Large intestine (tissue), 3 donors: ENCODE data around the gene IGSF10. TPM values are rescaled to one million over a fixed set of nuclear protein-coding genes. Genes with fewer than 3 reads are reported as not detected.

Experiments
- DNase-seq, 2 donors: peaks; one replicate each; pipeline versions ENCODE4 v3.0.0 to v3.0.0-alpha.2; 2013
- H3K27ac ChIP-seq: one replicate; pipeline ENCODE4 v1.5.1; 2013; ENCODE audit warnings: low read length
- H3K27me3 ChIP-seq: 2 replicates; pipeline ENCODE4 v1.6.1; 2013; ENCODE audit warnings: low read length; ENCODE audit not compliant: control insufficient read depth, insufficient read depth
- H3K36me3 ChIP-seq: 2 replicates; pipeline ENCODE4 v1.6.1; 2013; ENCODE audit warnings: low read length; ENCODE audit not compliant: control insufficient read depth, insufficient read depth
- H3K4me1 ChIP-seq: one replicate; pipeline ENCODE4 v1.6.1; 2013; ENCODE audit warnings: low read length; ENCODE audit not compliant: control insufficient read depth, insufficient read depth
- H3K4me3 ChIP-seq: one replicate; pipeline ENCODE4 v1.5.1; 2013; ENCODE audit warnings: low read length
- H3K9me3 ChIP-seq: one replicate; pipeline ENCODE4 v1.6.1; 2013; ENCODE audit warnings: mild to moderate bottlenecking, low read depth, low read length, moderate library complexity; ENCODE audit not compliant: control insufficient read depth
- WGBS: methylation state at CpG from one replicate; pipeline ENCODE4 v1.1.5; 2013; ENCODE audit warnings: low lambda C conversion rate; ENCODE audit not compliant: insufficient coverage; 5-methylcytosine and 5-hydroxymethylcytosine counted together
- polyA plus RNA-seq: library from polyadenylated mRNA; unstranded; fragments of 120-200 nt; gene quantifications from one replicate; pipeline ENCODE4 v1.2.1, GENCODE V29; 2013

The IGSF10 gene
- polyA plus RNA-seq, 1 donor, result 1.7 TPM

DNA sequence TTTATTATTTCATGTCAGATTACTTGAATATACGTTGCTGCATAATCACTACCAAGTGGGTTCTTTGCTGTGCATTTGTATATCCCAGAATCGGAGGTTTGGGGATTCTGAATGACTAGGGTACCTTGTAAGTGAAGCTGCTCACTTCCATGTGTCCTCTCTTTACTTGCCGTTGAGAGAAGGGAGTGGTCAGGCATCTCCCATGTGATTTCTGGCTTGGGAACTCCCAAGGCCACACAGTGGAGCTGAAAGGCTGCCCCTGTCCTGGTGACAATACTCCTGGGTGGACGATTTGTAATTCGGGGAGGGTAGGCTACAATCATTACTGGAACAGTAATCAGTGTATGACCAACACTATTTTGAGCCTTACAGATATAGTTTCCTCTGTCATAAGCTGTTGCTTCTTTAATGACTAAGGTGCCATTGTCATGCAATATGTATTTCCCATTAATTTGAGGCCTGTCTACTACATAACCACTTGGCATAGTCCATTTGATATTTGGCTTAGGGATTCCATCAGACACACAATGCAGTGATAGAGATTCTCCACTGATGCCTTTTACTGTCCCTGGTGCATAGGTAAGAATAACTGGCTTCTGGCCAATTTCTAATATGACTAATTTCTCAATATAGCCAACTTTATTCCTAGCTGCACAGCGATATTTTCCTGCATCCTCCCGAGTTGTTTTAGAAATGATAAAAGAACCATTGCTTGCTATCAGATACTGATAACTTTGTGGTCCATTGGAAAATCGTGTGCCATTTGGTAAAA, 24.0 kb downstream of the IGSF10 start:
- Histone ChIP-seq H3K9me3 (no peaks in the 10 kb centered on the region), H3K27ac (no peak overlapping the region), H3K4me1 (no peaks in the 10 kb centered on the region), H3K36me3 (no peaks in the 10 kb centered on the region), H3K27me3 (no peaks in the 10 kb centered on the region), H3K4me3 (no peak overlapping the region)
- 100% methylated on average over 2 of the region's 8 CpGs for WGBS
- DNase-seq, result no peak

DNA sequence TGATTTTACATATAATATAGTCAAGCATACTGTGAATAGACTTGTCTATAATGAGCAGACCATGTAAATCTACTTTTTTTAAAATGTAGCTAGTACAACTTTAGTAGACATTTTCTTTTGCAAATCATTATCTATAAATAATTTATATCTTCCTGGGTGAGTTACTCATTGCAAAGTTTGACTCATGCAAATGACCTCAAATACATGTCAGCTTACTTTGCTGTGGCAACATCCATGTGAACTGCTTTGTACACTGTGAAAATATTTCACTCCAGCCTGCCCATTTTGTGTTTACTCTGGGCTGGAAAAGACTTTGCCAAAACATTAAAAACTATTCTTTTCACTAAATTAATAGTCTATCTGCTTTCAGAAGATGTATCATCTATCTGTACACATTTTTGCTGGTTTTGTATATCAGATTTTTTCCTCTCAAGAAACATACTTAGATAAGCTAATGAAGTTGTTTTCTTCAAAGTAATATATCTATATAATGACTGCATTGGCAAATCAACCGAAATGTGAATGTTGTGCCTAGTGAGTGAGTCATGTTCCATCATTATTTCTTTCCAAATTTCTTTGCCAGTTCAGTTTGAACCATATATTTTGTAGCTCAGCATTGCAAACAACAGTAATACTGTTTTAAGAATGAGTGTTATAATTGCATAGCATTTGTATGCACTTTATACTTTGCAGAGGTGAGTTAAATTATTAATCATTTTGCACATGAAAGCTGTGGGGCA, 26.5 kb downstream of the IGSF10 start:
- H3K4me1 ChIP-seq, result no peaks in the 10 kb centered on the region
- no peaks in the 10 kb centered on the region for H3K27me3 ChIP-seq
- no peaks in the 10 kb centered on the region for H3K36me3 ChIP-seq
- no peaks in the 10 kb centered on the region for H3K9me3 ChIP-seq
- DNase-seq, result no peak
- H3K27ac ChIP-seq, result no peak overlapping the region
- no peak overlapping the region for H3K4me3 ChIP-seq
- 83% methylated on average over 1 of the region's 1 CpG for WGBS

DNA sequence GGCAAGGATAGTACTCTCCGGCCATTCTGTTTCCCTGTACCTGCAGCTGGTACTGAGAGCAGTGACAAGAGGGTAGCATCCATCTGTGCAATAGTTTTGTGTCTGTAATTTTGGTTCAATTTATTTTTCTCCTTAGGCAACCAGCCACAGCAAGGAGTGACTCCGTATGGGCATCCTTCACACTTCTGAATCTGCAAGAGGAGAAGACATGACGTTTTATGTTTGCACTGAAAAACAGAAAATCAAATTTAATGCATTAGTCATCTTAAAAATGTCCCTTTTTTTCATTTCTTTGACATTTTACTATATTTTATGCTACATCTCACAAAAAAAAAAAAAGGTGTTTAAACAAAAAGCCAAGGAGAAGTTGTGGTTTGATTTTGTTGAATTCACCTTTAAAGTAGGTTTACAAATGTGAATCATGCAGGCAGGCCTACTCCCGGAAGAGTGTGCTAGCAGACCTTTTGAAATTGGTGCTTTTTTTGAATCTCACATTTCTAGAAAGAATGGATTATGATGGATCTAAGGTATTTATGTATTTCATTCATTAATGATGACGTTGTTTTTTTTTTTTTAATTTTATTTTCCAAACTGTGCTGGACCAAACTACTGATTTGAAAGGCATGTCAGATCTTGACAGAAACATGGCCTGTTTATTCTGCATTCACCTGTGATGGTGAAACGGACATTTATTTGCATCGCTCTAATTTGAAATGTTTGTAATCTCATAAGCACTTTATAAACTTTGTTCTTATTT, 28.1 kb downstream of the IGSF10 start:
- Histone ChIP-seq H3K27ac (no peak overlapping the region), H3K27me3 (no peaks in the 10 kb centered on the region), H3K9me3 (no peaks in the 10 kb centered on the region), H3K4me1 (no peaks in the 10 kb centered on the region), H3K4me3 (no peak overlapping the region), H3K36me3 (no peaks in the 10 kb centered on the region)
- WGBS, result 90% methylated on average over 2 of the region's 7 CpGs
- DNase-seq, result no peak

DNA sequence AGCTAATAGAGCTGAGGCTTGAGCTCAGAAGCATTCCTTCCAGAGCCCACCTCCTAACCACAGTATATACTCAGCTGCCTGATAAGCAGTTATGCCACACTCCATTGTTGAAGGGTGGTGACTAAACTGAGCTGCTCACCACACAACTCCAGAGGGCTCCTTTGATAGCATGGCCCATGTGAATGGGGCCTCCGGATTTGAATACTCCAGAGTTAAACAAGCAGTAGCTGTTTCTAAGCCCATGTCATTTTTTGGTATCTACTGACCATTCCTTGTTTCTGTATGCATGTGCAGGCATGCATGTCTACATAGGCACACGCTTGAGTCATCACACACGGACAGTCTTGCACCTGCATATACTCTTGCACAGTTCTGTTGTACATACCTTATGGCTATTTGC, 28.9 kb downstream of the IGSF10 start:
- DNase-seq, result no peak
- Histone ChIP-seq H3K4me1 (no peaks in the 10 kb centered on the region), H3K4me3 (no peak overlapping the region), H3K36me3 (no peaks in the 10 kb centered on the region), H3K9me3 (no peaks in the 10 kb centered on the region), H3K27me3 (no peaks in the 10 kb centered on the region), H3K27ac (no peak overlapping the region)
- no CpG with 5 or more reads among the region's 3 CpGs for WGBS

DNA sequence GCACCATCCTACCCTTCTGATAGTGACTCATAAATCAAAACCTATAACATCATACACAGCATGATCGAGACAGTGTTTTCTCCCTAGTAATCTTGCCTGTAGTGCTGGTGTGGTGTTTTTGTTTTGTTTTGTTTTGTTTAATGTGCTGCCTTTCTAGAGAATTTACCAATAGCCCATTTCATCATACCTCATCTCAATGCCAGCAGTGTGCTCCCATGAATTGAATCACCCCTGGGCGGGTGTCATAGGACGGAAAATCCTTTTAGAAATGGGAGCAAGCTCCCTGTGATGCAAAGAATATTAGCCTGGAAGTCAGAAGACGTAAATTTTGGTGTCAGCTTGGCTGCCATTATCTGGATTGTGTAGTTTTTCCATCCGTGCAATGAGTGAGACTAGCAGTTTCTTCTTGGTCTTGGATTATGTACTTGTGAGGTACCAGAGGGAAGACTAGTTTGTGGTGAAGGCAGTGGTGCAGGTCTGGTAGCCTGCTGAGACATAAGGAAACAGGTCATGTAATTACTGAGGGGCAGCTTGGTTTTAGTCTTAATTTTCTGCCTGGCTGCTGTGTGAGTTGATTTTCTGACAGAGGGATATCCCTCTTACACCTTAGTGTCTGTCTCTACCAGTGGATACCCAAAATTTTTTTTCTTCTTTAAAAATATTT, 29.9 kb downstream of the IGSF10 start:
- Histone ChIP-seq H3K9me3 (no peaks in the 10 kb centered on the region), H3K36me3 (no peaks in the 10 kb centered on the region), H3K4me3 (no peak overlapping the region), H3K4me1 (no peaks in the 10 kb centered on the region), H3K27me3 (no peaks in the 10 kb centered on the region), H3K27ac (no peak overlapping the region)
- no CpG with 5 or more reads among the region's 5 CpGs for WGBS
- DNase-seq, result no peak

DNA sequence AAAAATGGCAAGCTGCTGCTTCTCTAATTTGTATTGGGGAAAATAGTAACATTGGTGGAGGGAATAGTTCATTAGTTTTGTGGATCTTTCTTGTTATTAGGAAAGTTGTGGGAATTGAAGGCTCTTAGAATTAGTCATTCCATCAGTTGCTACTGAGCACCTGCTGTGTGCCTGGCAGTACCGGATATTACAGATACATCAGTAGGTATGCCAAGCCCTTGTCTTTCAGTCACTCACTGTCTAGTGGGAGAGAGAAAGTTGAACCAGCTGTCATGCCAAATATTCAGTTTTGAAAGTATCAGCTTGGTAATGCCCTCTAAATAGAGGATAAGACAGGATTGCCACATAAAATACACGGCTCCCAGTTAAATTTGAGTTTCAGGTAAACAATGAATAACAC, 32.5 kb downstream of the IGSF10 start:
- no peaks in the 10 kb centered on the region for H3K27me3 ChIP-seq
- no peak for DNase-seq
- H3K9me3 ChIP-seq, result no peaks in the 10 kb centered on the region
- no peak overlapping the region for H3K27ac ChIP-seq
- no peak overlapping the region for H3K4me3 ChIP-seq
- H3K4me1 ChIP-seq, result no peaks in the 10 kb centered on the region
- WGBS, result no CpG with 5 or more reads among the region's 2 CpGs
- H3K36me3 ChIP-seq, result no peaks in the 10 kb centered on the region

DNA sequence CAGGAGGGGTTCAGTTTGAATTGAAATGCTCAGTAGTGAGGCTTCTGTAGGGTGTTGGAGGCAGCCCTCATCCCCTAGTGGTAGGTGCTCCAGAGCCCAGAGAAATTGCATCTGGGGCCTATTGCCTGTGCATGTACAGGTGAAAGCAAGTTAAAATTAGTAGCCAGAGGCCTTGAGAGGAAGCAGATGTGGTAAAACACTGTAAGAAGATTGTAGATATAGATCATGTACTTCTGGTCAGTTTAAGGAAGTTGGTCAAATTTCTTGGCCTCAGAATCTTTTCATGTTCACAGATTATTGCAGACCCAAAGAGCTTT, 34.6 kb downstream of the IGSF10 start:
- H3K9me3 ChIP-seq, result no peaks in the 10 kb centered on the region
- no peak for DNase-seq
- H3K36me3 ChIP-seq, result no peaks in the 10 kb centered on the region
- no peak overlapping the region for H3K27ac ChIP-seq
- no peaks in the 10 kb centered on the region for H3K4me1 ChIP-seq
- H3K27me3 ChIP-seq, result no peaks in the 10 kb centered on the region
- no peak overlapping the region for H3K4me3 ChIP-seq

DNA sequence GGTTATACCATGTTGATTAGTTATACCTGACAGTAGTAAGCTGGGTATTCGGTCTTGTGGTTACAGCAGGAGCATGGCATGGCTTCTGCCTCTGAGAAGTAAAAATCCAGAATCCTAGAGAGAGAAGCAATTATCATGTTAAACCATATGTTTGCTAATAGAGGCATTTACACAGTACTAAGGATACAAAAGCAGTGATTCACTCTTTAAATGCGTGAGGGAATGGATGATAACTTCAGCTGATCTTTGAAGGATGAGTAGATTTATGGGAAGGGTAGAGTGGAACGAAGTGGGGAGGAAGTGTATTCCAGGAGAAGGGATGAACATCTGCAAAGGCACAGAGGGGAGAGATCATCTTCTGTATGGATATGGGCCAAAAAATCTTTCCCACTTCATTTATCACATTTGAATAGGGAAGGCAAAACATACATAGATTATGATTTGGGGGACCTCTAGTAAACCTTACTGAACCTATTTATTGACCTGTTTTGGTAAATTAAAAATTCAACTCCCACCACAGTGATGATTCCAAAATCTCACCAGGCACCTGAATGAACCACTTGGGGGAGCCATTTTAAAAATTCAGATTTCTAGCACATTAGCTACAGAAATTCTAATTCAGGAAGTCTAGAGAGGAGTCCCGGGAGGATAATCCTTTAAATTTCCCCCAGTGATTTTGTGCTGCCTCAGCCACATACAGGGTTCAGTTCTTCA, 35.1 kb downstream of the IGSF10 start:
- Histone ChIP-seq H3K4me1 (no peaks in the 10 kb centered on the region), H3K36me3 (no peaks in the 10 kb centered on the region), H3K9me3 (no peaks in the 10 kb centered on the region), H3K27me3 (no peaks in the 10 kb centered on the region), H3K4me3 (no peak overlapping the region), H3K27ac (no peak overlapping the region)
- DNase-seq, result no peak
- 82% methylated on average over 2 of the region's 4 CpGs for WGBS

DNA sequence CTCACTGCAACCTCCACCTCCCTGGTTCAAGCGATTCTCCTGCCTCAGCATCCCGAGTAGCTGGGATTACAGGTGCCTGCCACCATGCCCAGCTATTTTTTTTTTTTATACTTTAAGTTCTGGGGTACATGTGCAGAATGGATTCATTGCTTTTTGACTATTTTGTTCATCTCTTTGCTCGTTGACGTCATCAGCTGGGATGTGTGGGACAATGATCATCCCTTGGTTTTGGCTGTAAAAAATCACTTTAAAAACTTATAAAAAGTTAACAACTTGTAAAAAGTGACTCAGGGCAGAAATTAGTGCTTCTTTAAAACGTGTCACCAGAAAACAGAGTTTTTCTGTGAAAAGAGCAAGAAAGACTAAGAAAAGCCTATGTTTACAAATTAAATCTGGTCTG, 37.8 kb downstream of the IGSF10 start:
- Histone ChIP-seq H3K9me3 (no peaks in the 10 kb centered on the region), H3K27me3 (no peaks in the 10 kb centered on the region), H3K36me3 (no peaks in the 10 kb centered on the region), H3K4me1 (no peaks in the 10 kb centered on the region), H3K27ac (no peak overlapping the region), H3K4me3 (no peak overlapping the region)
- WGBS, result 100% methylated on average over 3 of the region's 5 CpGs
- no peak for DNase-seq

DNA sequence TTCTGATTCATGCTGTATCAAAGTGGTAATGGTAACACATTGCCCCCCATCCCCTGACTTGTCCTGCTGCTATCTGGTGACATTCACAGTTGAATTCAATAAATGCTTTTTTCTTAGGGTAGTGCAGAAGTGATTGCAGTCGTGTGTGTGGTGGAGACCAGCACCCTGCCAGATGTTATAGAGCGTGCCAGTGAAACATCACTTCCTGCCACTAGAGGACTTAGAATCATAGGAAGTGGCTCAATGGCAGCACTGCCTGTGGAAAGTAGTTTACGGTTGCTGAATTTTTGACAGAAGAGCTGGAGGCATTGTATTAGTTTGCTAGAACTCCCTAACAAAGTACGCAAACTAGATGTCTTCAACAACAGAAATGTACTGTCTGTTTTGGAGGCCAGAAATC, 38.9 kb downstream of the IGSF10 start:
- Histone ChIP-seq H3K4me1 (no peaks in the 10 kb centered on the region), H3K9me3 (no peaks in the 10 kb centered on the region), H3K27me3 (no peaks in the 10 kb centered on the region), H3K27ac (no peak overlapping the region), H3K36me3 (no peaks in the 10 kb centered on the region), H3K4me3 (no peak overlapping the region)
- 100% methylated on average over 2 of the region's 4 CpGs for WGBS
- no peak for DNase-seq
